Mesendoderm (in vitro differentiated cells): Measurements from ENCODE around the gene HECTD2.

ENCODE experiments used
- DNase-seq: peaks from one replicate; pipeline ENCODE4 v3.0.0; 2013
- H2AK5ac ChIP-seq: 2 replicates; pipeline ENCODE4 v1.6.1; 2013; ENCODE audit warnings: low read length, inconsistent platforms
- H2BK120ac ChIP-seq: 2 replicates; pipeline ENCODE4 v1.6.1; 2013; ENCODE audit warnings: low read depth, mild to moderate bottlenecking, low read length, moderate library complexity, mixed read lengths
- H2BK15ac ChIP-seq: replicated peaks from 2 replicates; pipeline ENCODE4 v1.6.1; 2013; ENCODE audit warnings: low read depth, mild to moderate bottlenecking, moderate library complexity
- H2BK5ac ChIP-seq: 2 replicates; pipeline ENCODE4 v1.6.1; 2013; ENCODE audit warnings: low read length, inconsistent platforms
- H3K18ac ChIP-seq: 2 replicates; pipeline ENCODE4 v1.6.1; 2013; ENCODE audit warnings: mild to moderate bottlenecking, low read length, mixed read lengths
- H3K23ac ChIP-seq: one replicate; pipeline ENCODE4 v1.6.1; 2013; ENCODE audit warnings: low read length
- H3K27ac ChIP-seq: 2 replicates; pipeline ENCODE4 v1.5.1; 2013; ENCODE audit warnings: low read depth, mild to moderate bottlenecking, inconsistent platforms, low read length, moderate library complexity
- H3K27me3 ChIP-seq: 2 replicates; pipeline ENCODE4 v1.6.1; 2013; ENCODE audit warnings: low read length, control low read depth, mild to moderate bottlenecking, inconsistent platforms; ENCODE audit not compliant: insufficient read depth, poor library complexity
- H3K36me3 ChIP-seq: 2 replicates; pipeline ENCODE4 v1.6.1; 2013; ENCODE audit warnings: low read length, inconsistent platforms; ENCODE audit not compliant: control insufficient read depth, insufficient read depth
- H3K4ac ChIP-seq: one replicate; pipeline ENCODE4 v1.6.1; 2013; ENCODE audit warnings: low read depth, mild to moderate bottlenecking, low read length, moderate library complexity
- H3K4me1 ChIP-seq: 2 replicates; pipeline ENCODE4 v1.6.1; 2013; ENCODE audit warnings: low read depth, low read length, inconsistent platforms; ENCODE audit not compliant: control insufficient read depth
- H3K4me2 ChIP-seq: 2 replicates; pipeline ENCODE4 v1.6.1; 2013; ENCODE audit warnings: low read length
- H3K4me3 ChIP-seq: 2 replicates; pipeline ENCODE4 v1.5.1; 2013; ENCODE audit warnings: mild to moderate bottlenecking, low read length
- H3K56ac ChIP-seq: one replicate; pipeline ENCODE4 v1.6.1; 2013; ENCODE audit warnings: low read length
- H3K79me1 ChIP-seq: 2 replicates; pipeline ENCODE4 v1.6.1; 2013; ENCODE audit warnings: low read length, inconsistent platforms
- H3K79me2 ChIP-seq: 2 replicates; pipeline ENCODE4 v1.6.1; 2013; ENCODE audit warnings: mild to moderate bottlenecking, low read length; ENCODE audit not compliant: control insufficient read depth, insufficient read depth
- H3K9ac ChIP-seq: 2 replicates; pipeline ENCODE4 v1.6.1; 2013; ENCODE audit warnings: low read length, inconsistent platforms
- H4K5ac ChIP-seq: one replicate; pipeline ENCODE4 v1.6.1; 2013; ENCODE audit warnings: low read length
- H4K8ac ChIP-seq: one replicate; pipeline ENCODE4 v1.6.1; 2013; ENCODE audit warnings: low read depth, mild to moderate bottlenecking, control low read depth, low read length, moderate library complexity
- WGBS: extraction: QIAGEN DNeasy Blood & Tissue Kit; methylation state at CpG from one replicate; pipeline ENCODE4 v1.1.7; 2013; ENCODE audit warnings: low lambda C conversion rate, missing lambda C conversion rate; ENCODE audit not compliant: insufficient coverage; ENCODE audit errors: extremely low coverage; 5-methylcytosine and 5-hydroxymethylcytosine counted together

The HECTD2 gene

DNA sequence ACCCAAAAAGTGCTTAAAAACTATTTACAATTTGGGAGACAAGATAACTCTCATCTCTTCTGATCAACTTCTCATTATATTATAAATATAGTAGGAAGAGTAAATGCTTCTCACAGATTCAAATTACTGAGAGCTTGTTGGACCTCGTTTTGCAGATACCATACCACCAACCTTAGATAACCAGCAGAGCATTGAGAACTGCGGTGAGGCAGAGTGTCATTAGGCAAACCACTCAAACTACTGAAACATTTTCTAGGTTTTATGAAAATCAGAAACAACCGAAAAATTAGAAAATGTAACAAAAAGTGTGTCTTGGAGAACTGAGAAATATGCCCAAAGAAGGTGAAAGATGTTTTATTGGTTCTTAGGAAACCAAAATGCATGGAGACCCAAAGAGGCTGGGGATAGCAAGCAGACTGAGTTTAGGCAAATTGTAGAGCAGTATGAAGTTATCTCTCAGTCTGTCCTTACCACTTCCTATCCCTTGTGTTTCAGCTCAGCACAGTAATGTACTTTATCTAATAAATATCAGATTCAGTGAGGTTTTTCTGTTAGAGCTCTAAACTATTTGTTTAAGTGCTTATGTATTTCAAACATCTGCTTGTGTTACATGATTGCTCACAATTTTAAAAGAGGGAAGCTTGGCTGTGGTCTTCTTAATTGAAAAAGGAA lies 77.9 kb downstream of the HECTD2 start:
- Histone ChIP-seq H4K5ac (no peak overlapping the region), H3K4me3 (no peak overlapping the region), H2AK5ac (no peak overlapping the region), H3K79me1 (no peaks in the 10 kb centered on the region), H3K4me1 (no peaks in the 10 kb centered on the region), H3K27me3 (peaks cover 1% of the 10 kb centered on the region), H2BK5ac (no peak overlapping the region), H4K8ac (no peak overlapping the region), H3K27ac (no peak overlapping the region), H3K18ac (no peak overlapping the region), H3K56ac (no peak overlapping the region), H2BK120ac (no peak overlapping the region), H3K36me3 (no peaks in the 10 kb centered on the region), H3K4me2 (no peak overlapping the region), H3K4ac (no peak overlapping the region), H2BK15ac (no peak overlapping the region), H3K79me2 (no peaks in the 10 kb centered on the region), H3K23ac (no peak overlapping the region), H3K9ac (no peak overlapping the region)
- no CpG with 5 or more reads among the region's 3 CpGs for WGBS
- DNase-seq = no peak

DNA sequence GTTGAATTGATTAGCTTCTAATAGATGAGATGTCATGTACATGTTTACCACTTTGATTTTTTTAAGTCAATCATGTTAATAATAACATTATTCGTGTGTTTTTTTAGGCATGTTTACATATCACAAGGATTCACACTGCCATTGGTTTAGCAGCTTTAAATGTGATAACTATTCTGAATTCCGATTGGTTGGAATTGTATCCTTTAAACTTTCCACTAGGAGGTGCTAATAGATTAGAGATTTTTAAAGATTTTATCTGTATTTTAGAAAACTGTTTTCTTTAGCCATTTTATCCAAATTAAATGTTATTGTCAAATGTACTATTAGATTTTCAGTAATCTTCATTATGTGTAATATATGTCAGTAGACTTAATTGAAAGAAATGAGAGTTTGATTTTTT lies 83.2 kb downstream of the HECTD2 start:
- no peak overlapping the region for H3K4ac ChIP-seq
- H3K4me3 ChIP-seq = no peak overlapping the region
- no peak overlapping the region for H3K27ac ChIP-seq
- WGBS = no CpG with 5 or more reads among the region's 2 CpGs
- no peaks in the 10 kb centered on the region for H3K36me3 ChIP-seq
- no peaks in the 10 kb centered on the region for H3K4me1 ChIP-seq
- no peak overlapping the region for H2BK15ac ChIP-seq
- H4K8ac ChIP-seq = no peak overlapping the region
- no peaks in the 10 kb centered on the region for H3K79me1 ChIP-seq
- no peak overlapping the region for H3K56ac ChIP-seq
- H2BK120ac ChIP-seq = no peak overlapping the region
- no peaks in the 10 kb centered on the region for H3K27me3 ChIP-seq
- no peak overlapping the region for H3K23ac ChIP-seq
- no peak overlapping the region for H3K9ac ChIP-seq
- H3K79me2 ChIP-seq = no peaks in the 10 kb centered on the region
- H4K5ac ChIP-seq = no peak overlapping the region
- no peak overlapping the region for H3K18ac ChIP-seq
- H2AK5ac ChIP-seq = no peak overlapping the region
- no peak overlapping the region for H2BK5ac ChIP-seq
- H3K4me2 ChIP-seq = no peak overlapping the region
- DNase-seq = peak; percentile 43

DNA sequence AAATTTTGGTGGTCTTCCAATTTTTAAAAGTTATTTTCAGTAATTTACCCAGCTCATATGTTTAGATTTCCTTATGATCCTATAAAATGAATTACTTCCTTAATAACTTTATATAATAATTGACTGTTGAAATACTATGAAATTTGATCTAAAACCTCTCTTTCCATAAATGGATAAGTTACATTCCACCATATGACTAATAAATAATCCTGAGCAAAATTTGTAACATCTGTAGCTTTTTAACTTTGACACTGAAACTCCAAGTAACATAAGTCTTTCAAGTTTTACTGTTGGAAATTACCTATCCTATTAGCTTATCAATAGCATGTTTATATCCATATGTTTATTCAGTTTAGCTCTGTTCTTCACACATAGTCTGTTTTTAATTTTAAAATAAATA lies 85.3 kb downstream of the HECTD2 start:
- Histone ChIP-seq H2AK5ac (no peak overlapping the region), H3K79me2 (no peaks in the 10 kb centered on the region), H3K4ac (no peak overlapping the region), H3K36me3 (no peaks in the 10 kb centered on the region), H3K56ac (no peak overlapping the region), H3K18ac (no peak overlapping the region), H3K4me1 (no peaks in the 10 kb centered on the region), H4K5ac (no peak overlapping the region), H2BK15ac (no peak overlapping the region), H3K9ac (no peak overlapping the region), H3K79me1 (no peaks in the 10 kb centered on the region), H2BK5ac (no peak overlapping the region), H3K27ac (no peak overlapping the region), H3K23ac (no peak overlapping the region), H3K4me2 (no peak overlapping the region), H3K4me3 (no peak overlapping the region), H2BK120ac (no peak overlapping the region), H3K27me3 (no peaks in the 10 kb centered on the region), H4K8ac (no peak overlapping the region)
- DNase-seq = no peak

DNA sequence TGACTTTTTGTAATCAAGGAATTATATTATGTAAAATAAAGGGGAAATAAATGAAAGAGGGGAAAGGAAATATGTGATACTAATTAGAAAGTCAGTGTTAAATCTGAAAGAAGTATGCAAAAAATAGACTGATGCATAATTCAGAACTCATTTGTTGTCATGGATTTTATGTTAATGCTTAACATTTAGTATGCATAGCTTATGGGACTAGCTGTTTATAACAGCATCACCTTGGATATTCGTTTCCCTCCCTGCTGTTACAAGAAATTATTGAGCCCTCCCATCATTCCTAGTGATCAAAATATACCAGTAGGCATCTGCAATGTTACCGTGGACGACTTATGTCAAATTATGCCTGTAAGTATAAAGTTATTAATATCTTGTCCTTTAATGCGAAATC lies 85.9 kb downstream of the HECTD2 start:
- Histone ChIP-seq H3K4me2 (no peak overlapping the region), H2BK120ac (no peak overlapping the region), H3K18ac (no peak overlapping the region), H3K27me3 (no peaks in the 10 kb centered on the region), H2AK5ac (no peak overlapping the region), H4K8ac (no peak overlapping the region), H3K36me3 (no peaks in the 10 kb centered on the region), H3K23ac (no peak overlapping the region), H2BK15ac (no peak overlapping the region), H3K9ac (no peak overlapping the region), H2BK5ac (no peak overlapping the region), H3K4me3 (no peak overlapping the region), H3K4me1 (no peaks in the 10 kb centered on the region), H3K79me2 (no peaks in the 10 kb centered on the region), H3K27ac (no peak overlapping the region), H3K4ac (no peak overlapping the region), H3K79me1 (no peaks in the 10 kb centered on the region), H3K56ac (no peak overlapping the region), H4K5ac (no peak overlapping the region)
- no CpG with 5 or more reads among the region's 4 CpGs for WGBS
- DNase-seq = no peak

DNA sequence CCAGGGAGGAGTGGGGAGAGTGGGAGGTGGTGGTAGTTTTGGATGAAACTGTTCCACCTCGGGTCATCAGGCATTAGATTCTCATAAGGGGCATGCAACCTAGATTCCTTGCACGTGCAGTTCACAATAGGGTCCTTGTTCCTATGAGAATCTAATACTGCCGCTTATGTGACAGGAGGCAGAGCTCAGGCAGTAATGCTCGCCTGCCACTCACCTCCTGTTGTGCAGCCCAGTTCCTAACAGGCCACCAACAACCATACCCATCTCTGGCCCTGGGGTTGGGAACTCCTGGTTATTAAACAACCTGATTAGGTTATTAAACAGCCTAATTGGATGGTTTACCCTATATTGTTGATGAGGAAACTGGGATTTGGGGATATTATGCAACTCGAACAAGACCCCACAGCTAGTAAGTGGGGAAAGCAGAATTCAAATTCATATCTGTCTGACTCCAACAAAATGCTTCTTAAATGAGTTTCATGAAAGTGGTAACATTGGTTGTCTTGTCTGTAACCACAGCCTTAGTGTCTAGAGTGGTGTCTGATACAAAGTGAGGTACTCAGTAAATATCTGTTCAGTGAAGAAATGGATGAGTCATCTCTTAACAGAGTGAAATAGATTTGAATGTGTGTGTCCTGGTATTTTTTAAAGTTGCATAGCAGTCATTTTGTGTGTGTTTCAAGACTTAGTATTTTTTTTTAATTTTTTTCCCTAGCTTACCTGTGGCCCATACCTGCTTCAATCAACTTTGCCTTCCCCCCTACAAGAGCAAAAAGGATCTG lies 101.6 kb downstream of the HECTD2 start:
- no peak for DNase-seq
- no CpG with 5 or more reads among the region's 5 CpGs for WGBS

More for the DNA sequence above, 101.6 kb downstream of the HECTD2 start:
- no peak overlapping the region for H3K4me2 ChIP-seq
- no peak overlapping the region for H3K9ac ChIP-seq
- no peak overlapping the region for H3K18ac ChIP-seq
- H4K5ac ChIP-seq = no peak overlapping the region
- H3K27me3 ChIP-seq = no peaks in the 10 kb centered on the region
- no peaks in the 10 kb centered on the region for H3K4me1 ChIP-seq
- no peak overlapping the region for H3K23ac ChIP-seq
- no peak overlapping the region for H3K27ac ChIP-seq
- H3K4ac ChIP-seq = no peak overlapping the region
- H3K4me3 ChIP-seq = no peak overlapping the region
- no peaks in the 10 kb centered on the region for H3K79me1 ChIP-seq
- no peaks in the 10 kb centered on the region for H3K79me2 ChIP-seq
- H2BK5ac ChIP-seq = no peak overlapping the region
- H2BK120ac ChIP-seq = no peak overlapping the region
- no peak overlapping the region for H2BK15ac ChIP-seq
- H3K36me3 ChIP-seq = no peaks in the 10 kb centered on the region
- no peak overlapping the region for H3K56ac ChIP-seq
- H2AK5ac ChIP-seq = no peak overlapping the region
- no peak overlapping the region for H4K8ac ChIP-seq
